ENCODE data around the gene SATL1. TPM values are rescaled to one million over a fixed set of nuclear protein-coding genes. Genes with fewer than 3 reads are reported as not detected.

SATL1 gene
- total RNA-seq, 1 donor from 2014 or later = not detected

- peak; percentile 20 for DNase-seq (ENCODE audit: low read depth)
Observed at GRCh38 chrX:85052636-85053343, 190.8 kb downstream of the SATL1 start.

GRCh38 chrX:85052205-85052604 lies 191.4 kb downstream of the SATL1 start:
- DNase-seq (ENCODE audit: low read depth) = no peak
- no peak for TF ChIP-seq CTCF (conservative IDR thresholded peaks at IDR 0.05; ENCODE audit: low read depth, low read length)
- H3K4me3 ChIP-seq (ENCODE audit: low read depth, low read length) = no peak overlapping the region

More at GRCh38 chrX:85052636-85053343, 190.8 kb downstream of the SATL1 start:
- TF ChIP-seq CTCF (conservative IDR thresholded peaks at IDR 0.05; ENCODE audit: low read depth, low read length) = peak; percentile 43
- no peak overlapping the region for H3K4me3 ChIP-seq (ENCODE audit: low read depth, low read length)

- H3K4me3 ChIP-seq (ENCODE audit: low read depth, low read length) = no peak overlapping the region
- TF ChIP-seq CTCF (conservative IDR thresholded peaks at IDR 0.05; ENCODE audit: low read depth, low read length) = no peak
- DNase-seq (ENCODE audit: low read depth) = no peak
Observed at GRCh38 chrX:85051627-85052026, 192.0 kb downstream of the SATL1 start.

Other genes with a start within 250 kb of the SATL1 start
- 6.9 and 7.5 TPM in 2 replicates for gene APOOL, start 239.9 kb downstream of the SATL1 start, total RNA-seq
- gene ZNF711, start 212 bp upstream of the SATL1 start, total RNA-seq = 2.5 and 4.3 TPM in 2 replicates
- gene POF1B, start 135.9 kb upstream of the SATL1 start, total RNA-seq = not detected in 2 replicates

All from epithelial cell of proximal tubule (primary cell).